Inferior parietal cortex (tissue), 1 donor: ENCODE measurements around the gene APOBEC3C.
"Not testable (repeated sequence)": the region's sequence is repeated elsewhere in the genome, so short reads cannot be mapped to it uniquely, and the experiment has no call there.

Source experiments
- DNase-seq: peaks from one replicate; pipeline ENCODE4 v3.0.0-alpha.2; 2016; ENCODE audit errors: extremely low spot score

Gene APOBEC3C

GRCh38 chr22:39020021-39020651 lies 6.1 kb downstream of the APOBEC3C start:
- DNase-seq = not testable (repeated sequence)

DNA sequence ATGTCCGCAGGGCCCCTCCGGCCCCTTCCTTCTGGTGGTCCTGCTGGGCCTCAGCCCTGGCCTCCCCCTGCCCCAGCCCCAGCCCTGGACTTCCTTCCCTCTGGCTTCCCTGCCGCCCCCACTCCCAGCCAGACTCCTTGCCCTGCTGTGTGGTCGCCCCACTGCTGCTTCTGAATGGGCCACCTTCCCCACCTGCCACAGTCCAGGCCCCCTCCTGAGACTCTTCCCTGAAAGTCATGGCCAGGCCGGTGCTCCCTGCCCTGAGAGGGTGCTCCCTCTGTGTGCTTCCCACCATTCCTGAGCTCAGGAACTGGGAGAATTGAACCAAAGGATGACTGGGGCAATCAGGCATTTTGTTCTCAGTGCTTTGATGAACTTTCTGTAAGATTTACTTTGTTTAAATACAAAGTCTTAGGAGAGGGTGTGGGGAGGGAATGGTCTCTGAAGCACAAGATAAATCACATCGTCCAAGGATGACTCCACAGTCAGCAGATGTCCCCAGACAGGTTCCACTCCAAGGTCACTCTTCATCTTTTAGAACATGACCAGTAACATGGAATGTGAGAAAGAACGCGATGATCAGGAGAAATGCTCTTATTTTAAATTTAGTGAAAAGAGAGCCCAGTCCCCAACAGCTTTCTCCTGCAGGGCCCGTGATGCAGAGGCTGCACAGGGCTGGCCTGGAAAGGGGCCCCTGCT lies 7.6 kb downstream of the APOBEC3C start:
- no peak for DNase-seq

GRCh38 chr22:39024519-39025308 lies 10.7 kb downstream of the APOBEC3C start:
- DNase-seq = no peak

DNA sequence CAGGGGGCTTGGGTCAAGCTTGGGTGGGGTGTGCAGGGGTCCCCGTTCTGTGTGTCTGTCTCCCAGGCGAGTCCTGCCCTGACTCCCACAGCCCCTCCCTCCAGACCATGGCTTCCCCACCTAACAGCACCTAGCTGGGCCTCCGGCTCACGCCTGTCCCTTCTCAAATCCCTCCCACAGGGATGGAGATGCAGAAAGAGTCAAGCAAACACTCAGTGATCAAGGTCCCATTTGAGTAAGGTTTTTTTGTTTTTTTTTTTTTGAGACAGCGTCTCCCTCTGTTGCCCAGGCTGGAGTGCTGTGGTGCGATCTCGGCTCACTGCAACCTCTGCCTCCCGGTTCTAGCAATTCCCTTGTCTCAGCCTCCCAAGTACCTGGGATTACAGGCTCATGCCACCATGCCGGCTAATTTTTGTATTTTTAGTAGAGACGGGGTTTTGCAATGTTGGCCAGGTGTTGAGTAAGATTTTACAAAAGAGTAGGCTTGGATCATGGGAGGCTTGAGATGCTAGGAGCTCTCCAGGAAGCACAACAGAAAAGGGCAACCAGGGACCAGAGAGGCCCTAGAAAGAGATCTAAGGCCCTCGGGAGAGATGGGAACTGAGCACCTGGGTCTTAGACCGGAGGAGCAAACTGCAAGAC lies 12.6 kb downstream of the APOBEC3C start:
- DNase-seq = no peak

- no peak for DNase-seq
Measured at GRCh38 chr22:39027717-39028116, 13.7 kb downstream of the APOBEC3C start.

DNA sequence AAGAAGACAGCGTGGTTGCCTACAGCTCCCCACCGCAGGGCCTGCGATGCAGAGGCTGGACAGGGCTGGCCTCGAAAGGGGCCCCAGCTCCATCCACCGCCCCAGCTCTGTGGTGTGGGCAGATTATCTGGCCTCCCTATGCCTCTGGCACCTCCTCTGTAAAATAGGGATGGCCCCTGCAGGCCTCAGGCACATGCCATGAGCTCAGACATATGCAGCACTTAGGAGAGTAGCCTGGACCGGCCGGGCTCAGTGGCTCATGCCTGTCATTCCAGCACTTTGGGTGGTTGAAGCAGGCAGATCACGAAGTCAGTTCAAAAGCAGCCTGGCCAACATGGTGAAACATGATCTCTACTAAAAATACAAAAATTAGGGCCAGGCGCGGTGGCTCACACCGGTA lies 14.2 kb downstream of the APOBEC3C start:
- DNase-seq = no peak

- DNase-seq = no peak
Measured at GRCh38 chr22:39029227-39029626, 15.2 kb downstream of the APOBEC3C start.

DNA sequence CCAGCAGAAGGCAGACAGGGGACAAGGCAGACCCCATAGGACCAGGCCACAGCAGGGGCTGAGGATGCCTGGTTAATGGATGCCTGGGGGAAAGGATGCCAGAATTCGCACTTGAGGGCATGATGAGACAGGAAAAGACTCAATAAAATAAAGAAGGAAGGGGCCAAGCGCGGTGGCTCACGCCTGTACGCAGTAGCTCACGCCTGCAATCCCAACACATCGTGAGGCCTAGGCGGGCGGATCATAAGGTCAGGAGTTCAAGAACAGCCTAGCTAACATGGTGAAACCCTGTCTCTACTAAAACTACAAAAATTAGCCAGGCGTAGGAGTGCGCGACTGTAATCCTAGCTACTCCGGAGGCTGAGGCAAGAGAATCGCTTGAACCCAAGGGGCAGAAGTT lies 16.6 kb downstream of the APOBEC3C start:
- DNase-seq = no peak

- DNase-seq = not testable (repeated sequence)
Measured at GRCh38 chr22:39031434-39032295, 17.6 kb downstream of the APOBEC3C start.

- not testable (repeated sequence) for DNase-seq
Measured at GRCh38 chr22:39037071-39037470, 23.0 kb downstream of the APOBEC3C start.

- no peak for DNase-seq
Measured at GRCh38 chr22:39039306-39040126, 25.5 kb downstream of the APOBEC3C start.

GRCh38 chr22:39040155-39040537 lies 26.1 kb downstream of the APOBEC3C start:
- DNase-seq = not testable (repeated sequence)

DNA sequence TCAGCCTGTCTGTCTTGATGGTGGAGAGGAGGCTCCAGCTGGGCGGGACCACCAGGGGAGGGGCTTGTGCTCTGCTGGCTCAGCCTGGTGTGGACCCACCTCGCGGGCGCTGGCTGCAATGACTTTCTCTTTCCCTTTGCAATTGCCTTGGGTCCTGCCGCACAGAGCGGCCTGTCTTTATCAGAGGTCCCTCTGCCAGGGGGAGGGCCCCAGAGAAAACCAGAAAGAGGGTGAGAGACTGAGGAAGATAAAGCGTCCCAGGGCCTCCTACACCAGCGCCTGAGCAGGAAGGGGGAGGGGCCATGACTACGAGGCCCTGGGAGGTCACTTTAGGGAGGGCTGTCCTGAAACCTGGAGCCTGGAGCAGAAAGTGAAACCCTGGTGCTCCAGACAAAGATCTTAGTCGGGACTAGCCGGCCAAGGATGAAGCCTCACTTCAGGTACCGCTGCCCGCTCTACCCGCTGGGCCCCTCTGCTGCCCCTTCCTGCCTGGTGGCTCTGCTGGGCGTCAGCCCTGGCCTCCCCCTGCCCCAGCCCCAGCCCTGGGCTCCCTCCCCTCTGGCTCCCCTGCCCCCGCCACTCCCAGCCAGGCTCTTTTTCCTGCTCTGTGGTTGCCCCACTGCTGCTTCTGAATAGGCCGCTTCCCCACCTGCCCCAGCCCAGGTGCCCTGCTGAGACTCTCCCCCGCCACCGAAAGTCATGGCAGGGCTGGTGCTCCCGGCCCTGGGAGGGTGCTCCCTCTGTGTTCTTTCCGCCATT lies 26.7 kb downstream of the APOBEC3C start, which contains the start of gene APOBEC3F:
APOBEC3F (plus strand) TSS at position 327 of the 759 bp plus-strand sequence; CDS start at position 424, 97 bp downstream.
- DNase-seq = not testable (repeated sequence)

GRCh38 chr22:39041908-39042307 lies 27.9 kb downstream of the APOBEC3C start:
- no peak for DNase-seq

DNA sequence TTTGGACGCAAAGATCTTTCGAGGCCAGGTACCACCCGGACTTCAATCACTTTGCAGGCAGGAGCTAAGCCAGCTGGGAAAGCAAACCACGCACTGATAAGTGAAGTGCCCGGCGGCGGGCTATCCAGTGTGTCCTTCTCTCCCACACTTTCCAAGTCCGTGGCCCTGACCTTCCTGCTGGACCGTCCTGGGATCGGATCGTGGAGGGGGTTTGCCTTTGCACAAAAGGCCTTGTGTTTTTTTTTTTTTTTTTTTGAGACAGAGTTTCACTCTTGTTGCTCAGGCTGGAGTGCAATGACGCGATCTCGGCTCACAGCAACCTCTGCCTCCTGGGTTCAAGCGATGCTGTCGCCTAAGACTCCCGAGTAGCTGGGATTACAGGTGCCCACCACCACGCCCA lies 29.0 kb downstream of the APOBEC3C start:
- DNase-seq = not testable (repeated sequence)

- not testable (repeated sequence) for DNase-seq
Measured at GRCh38 chr22:39045136-39045535, 31.1 kb downstream of the APOBEC3C start.

- DNase-seq = not testable (repeated sequence)
Measured at GRCh38 chr22:39049486-39049885, 35.4 kb downstream of the APOBEC3C start.

DNA sequence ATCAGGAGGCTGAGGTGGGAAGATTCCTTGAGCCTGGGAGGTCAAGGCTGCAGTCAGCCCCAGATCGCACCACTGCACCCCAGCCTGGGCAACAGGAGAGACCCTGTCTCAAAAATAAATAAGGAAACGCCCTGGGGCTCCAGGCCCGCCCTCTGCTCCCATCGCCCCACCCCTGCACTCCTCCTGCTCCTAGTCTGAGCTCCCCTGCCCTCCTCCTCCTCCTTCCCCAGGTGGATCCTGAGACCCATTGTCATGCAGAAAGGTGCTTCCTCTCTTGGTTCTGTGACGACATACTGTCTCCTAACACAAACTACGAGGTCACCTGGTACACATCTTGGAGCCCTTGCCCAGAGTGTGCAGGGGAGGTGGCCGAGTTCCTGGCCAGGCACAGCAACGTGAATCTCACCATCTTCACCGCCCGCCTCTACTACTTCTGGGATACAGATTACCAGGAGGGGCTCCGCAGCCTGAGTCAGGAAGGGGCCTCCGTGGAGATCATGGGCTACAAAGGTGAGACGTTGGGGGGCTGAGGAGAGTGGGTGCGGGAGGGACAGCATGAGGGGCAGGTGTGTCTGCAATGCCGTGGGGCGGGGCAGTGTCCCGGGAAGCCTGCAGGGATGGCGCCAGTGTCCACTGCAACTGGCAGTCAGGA lies 37.9 kb downstream of the APOBEC3C start:
- not testable (repeated sequence) for DNase-seq

GRCh38 chr22:39055658-39056057 lies 41.6 kb downstream of the APOBEC3C start:
- no peak for DNase-seq
